Effector memory CD8-positive, alpha-beta T cell (primary cell): ENCODE data around the gene TMEM165.

Experiments
- ATAC-seq: fragments of 150-1000 bp; cut with Tn5 transposase; replicated peaks from 2 replicates; pipeline ENCODE4 v1.10.0; 2021; ENCODE audit warnings: mild to moderate bottlenecking, moderate library complexity
- DNase-seq, 3 experiments: peaks; one replicate each; pipeline ENCODE4 v3.0.0; 2021
- H3K27ac Mint-ChIP-seq, 2 donors: one replicate each; pipeline ENCODE4 v1.8.0; 2022; ENCODE audit warnings: mild to moderate bottlenecking in 2 of 2, mixed read lengths in 2 of 2, moderate library complexity in 2 of 2
- H3K27me3 Mint-ChIP-seq, 2 donors: one replicate each; pipeline ENCODE4 v1.8.0; 2022; ENCODE audit warnings: mixed read lengths in 2 of 2
- H3K36me3 Mint-ChIP-seq: one replicate; pipeline ENCODE4 v1.8.0; 2022; ENCODE audit warnings: mild to moderate bottlenecking, moderate library complexity, mixed read lengths; ENCODE audit not compliant: insufficient read depth
- H3K4me1 Mint-ChIP-seq, 2 donors: one replicate each; pipeline ENCODE4 v1.8.0; 2022; ENCODE audit warnings: low read depth in 2 of 2, mixed read lengths in 2 of 2
- H3K4me3 Mint-ChIP-seq, 2 donors: one replicate each; pipeline ENCODE4 v1.8.0; 2022; ENCODE audit warnings: mild to moderate bottlenecking in 2 of 2, mixed read lengths in 2 of 2, moderate library complexity in 2 of 2
- H3K9me3 Mint-ChIP-seq, 2 donors: one replicate each; pipeline ENCODE4 v1.8.0; 2022; ENCODE audit warnings: mixed read lengths in 2 of 2

The TMEM165 gene

GRCh38 chr4:55458611-55459010 lies 62.9 kb downstream of the TMEM165 start:
- no peak overlapping the region for H3K27ac Mint-ChIP-seq
- no peaks in the 10 kb centered on the region for H3K9me3 Mint-ChIP-seq
- no peak for ATAC-seq
- DNase-seq = no peak
- peaks cover 3% of the 10 kb centered on the region for H3K36me3 Mint-ChIP-seq
- no peaks in the 10 kb centered on the region for H3K27me3 Mint-ChIP-seq
- no peaks in the 10 kb centered on the region for H3K4me1 Mint-ChIP-seq
- H3K4me3 Mint-ChIP-seq = no peak overlapping the region

GRCh38 chr4:55466001-55466400 lies 70.2 kb downstream of the TMEM165 start:
- H3K9me3 Mint-ChIP-seq = peaks cover 2 to 7% of the 10 kb centered on the region in 2 donors
- no peak overlapping the region for H3K27ac Mint-ChIP-seq
- ATAC-seq (no peak), DNase-seq (no peak)
- no peak overlapping the region for H3K4me3 Mint-ChIP-seq
- H3K27me3 Mint-ChIP-seq = no peaks in the 10 kb centered on the region
- H3K36me3 Mint-ChIP-seq = peaks cover 8% of the 10 kb centered on the region
- H3K4me1 Mint-ChIP-seq = no peaks in the 10 kb centered on the region

- Mint-ChIP-seq H3K27ac (no peak overlapping the region), H3K9me3 (peaks cover 2 to 7% of the 10 kb centered on the region in 2 donors), H3K4me1 (no peaks in the 10 kb centered on the region), H3K4me3 (no peak overlapping the region), H3K27me3 (no peaks in the 10 kb centered on the region), H3K36me3 (peaks cover 8% of the 10 kb centered on the region)
- DNase-seq (no peak), ATAC-seq (no peak)
Observed at GRCh38 chr4:55468724-55469123, 73.0 kb downstream of the TMEM165 start.

GRCh38 chr4:55469979-55470378 lies 74.2 kb downstream of the TMEM165 start:
- Mint-ChIP-seq H3K36me3 (peaks cover 13% of the 10 kb centered on the region), H3K4me3 (no peak overlapping the region), H3K27ac (no peak overlapping the region), H3K27me3 (no peaks in the 10 kb centered on the region), H3K9me3 (peaks cover 3 to 7% of the 10 kb centered on the region in 2 donors), H3K4me1 (no peaks in the 10 kb centered on the region)
- ATAC-seq = no peak
- DNase-seq = no peak
